H9 (cell line): ENCODE results near the gene CTNNBL1. TPM values are rescaled to one million over a fixed set of nuclear protein-coding genes. Genes with fewer than 3 reads are reported as not detected.

ENCODE experiments used
- DNase-seq: peaks from one replicate; pipeline ENCODE4 v3.0.0-alpha.2; 2017
- H2AFZ ChIP-seq: one replicate; pipeline ENCODE4 v1.6.1; 2013; ENCODE audit warnings: mild to moderate bottlenecking, low read length, control low read depth, moderate library complexity
- H2AK5ac ChIP-seq: 2 replicates; pipeline ENCODE4 v1.6.1; 2013; ENCODE audit warnings: low read length, control low read depth, mixed read lengths; ENCODE audit not compliant: insufficient read length
- H2BK120ac ChIP-seq: one replicate; pipeline ENCODE4 v1.6.1; 2013; ENCODE audit warnings: low read depth, mild to moderate bottlenecking, low read length, control low read depth, inconsistent platforms; ENCODE audit not compliant: poor library complexity, severe bottlenecking
- H2BK12ac ChIP-seq: 2 replicates; pipeline ENCODE4 v1.6.1; 2013; ENCODE audit warnings: low read length, control low read depth, mixed read lengths, low read depth; ENCODE audit not compliant: insufficient read length
- H2BK15ac ChIP-seq: 2 replicates; pipeline ENCODE4 v1.6.1; 2013; ENCODE audit warnings: low read depth, low read length, control low read depth
- H2BK20ac ChIP-seq: one replicate; pipeline ENCODE4 v1.6.1; 2013; ENCODE audit warnings: low read depth, mild to moderate bottlenecking, low read length, control low read depth, inconsistent platforms; ENCODE audit not compliant: poor library complexity, severe bottlenecking
- H2BK5ac ChIP-seq: 2 replicates; pipeline ENCODE4 v1.6.1; 2013; ENCODE audit warnings: low read length, control low read depth, mixed read lengths; ENCODE audit not compliant: insufficient read length
- H3K14ac ChIP-seq: 2 replicates; pipeline ENCODE4 v1.6.1; 2013; ENCODE audit warnings: low read length, control low read depth; ENCODE audit not compliant: insufficient read depth
- H3K18ac ChIP-seq: 2 replicates; pipeline ENCODE4 v1.6.1; 2013; ENCODE audit warnings: low read depth, mild to moderate bottlenecking, mixed read lengths, low read length, control low read depth; ENCODE audit not compliant: insufficient read length
- H3K23ac ChIP-seq: 2 replicates; pipeline ENCODE4 v1.6.1; 2013; ENCODE audit warnings: low read length, control low read depth, mixed read lengths, low read depth; ENCODE audit not compliant: insufficient read length
- H3K23me2 ChIP-seq: 2 replicates; pipeline ENCODE4 v1.6.1; 2013; ENCODE audit warnings: low read depth, mild to moderate bottlenecking, mixed read lengths, low read length, control low read depth; ENCODE audit not compliant: insufficient read length, poor library complexity, severe bottlenecking
- H3K27ac ChIP-seq: 2 replicates; pipeline ENCODE4 v1.5.1; 2013; ENCODE audit warnings: low read length, control low read depth, mixed read lengths, low read depth; ENCODE audit not compliant: insufficient read length
- H3K27me3 ChIP-seq: 2 replicates; pipeline ENCODE4 v1.6.1; 2013; ENCODE audit warnings: low read length, control low read depth, inconsistent platforms; ENCODE audit not compliant: insufficient read depth
- H3K4ac ChIP-seq: 2 replicates; pipeline ENCODE4 v1.6.1; 2013; ENCODE audit warnings: low read depth, mild to moderate bottlenecking, control low read depth, inconsistent platforms, low read length, moderate library complexity
- H3K4me1 ChIP-seq: 2 replicates; pipeline ENCODE4 v1.6.1; 2013; ENCODE audit warnings: low read length, control low read depth, inconsistent platforms; ENCODE audit not compliant: insufficient read depth
- H3K4me2 ChIP-seq: 2 replicates; pipeline ENCODE4 v1.6.1; 2013; ENCODE audit warnings: low read length, control low read depth, mixed read lengths; ENCODE audit not compliant: insufficient read length, insufficient read depth
- H3K56ac ChIP-seq: 2 replicates; pipeline ENCODE4 v1.6.1; 2013; ENCODE audit warnings: low read depth, mild to moderate bottlenecking, mixed read lengths, low read length, control low read depth; ENCODE audit not compliant: insufficient read length
- H3K79me1 ChIP-seq: 2 replicates; pipeline ENCODE4 v1.6.1; 2013; ENCODE audit warnings: low read depth, mild to moderate bottlenecking, moderate library complexity, low read length, control low read depth, inconsistent platforms; ENCODE audit not compliant: insufficient read depth, poor library complexity, severe bottlenecking
- H3K79me2 ChIP-seq: 2 replicates; pipeline ENCODE4 v1.6.1; 2013; ENCODE audit warnings: low read length, control low read depth, inconsistent platforms; ENCODE audit not compliant: insufficient read depth
- H3K9ac ChIP-seq: 2 replicates; pipeline ENCODE4 v1.6.1; 2013; ENCODE audit warnings: low read length, control low read depth, mixed read lengths; ENCODE audit not compliant: insufficient read length; ENCODE audit errors: extremely low read depth
- H3K9me3 ChIP-seq: one replicate; pipeline ENCODE4 v1.6.1; 2013; ENCODE audit warnings: low read depth, low read length, inconsistent platforms; ENCODE audit not compliant: control insufficient read depth
- H3T11ph ChIP-seq: one replicate; pipeline ENCODE4 v1.6.1; 2013; ENCODE audit warnings: mild to moderate bottlenecking, low read length, control low read depth, inconsistent platforms
- H4K20me1 ChIP-seq: one replicate; pipeline ENCODE4 v1.6.1; 2013; ENCODE audit not compliant: control insufficient read depth, insufficient read length, insufficient read depth
- H4K5ac ChIP-seq: 2 replicates; pipeline ENCODE4 v1.6.1; 2013; ENCODE audit warnings: low read depth, mild to moderate bottlenecking, mixed read lengths, low read length, control low read depth; ENCODE audit not compliant: insufficient read length
- H4K8ac ChIP-seq: replicated peaks from 2 replicates; pipeline ENCODE4 v1.6.1; 2013; ENCODE audit warnings: low read length, control low read depth, mixed read lengths, low read depth; ENCODE audit not compliant: insufficient read length
- H4K91ac ChIP-seq: 2 replicates; pipeline ENCODE4 v1.6.1; 2013; ENCODE audit warnings: low read depth, mild to moderate bottlenecking, moderate library complexity, mixed read lengths, low read length, control low read depth; ENCODE audit not compliant: insufficient read length
- H3K27ac Mint-ChIP-seq, 3 experiments: 2 replicates in 2 of 3; 3 replicates in 1 of 3; pipeline ENCODE4 v1.8.0; 2020 to 2021; ENCODE audit warnings: mixed read lengths in 3 of 3, mild to moderate bottlenecking in 1 of 3, moderate library complexity in 1 of 3
- H3K27me3 Mint-ChIP-seq: 2 replicates; pipeline ENCODE4 v1.8.0; 2021; ENCODE audit warnings: low read depth, mild to moderate bottlenecking, moderate library complexity, mixed read lengths
- H3K36me3 Mint-ChIP-seq, 3 experiments: 2 replicates in 2 of 3; 3 replicates in 1 of 3; pipeline ENCODE4 v1.8.0; 2020 to 2021; ENCODE audit warnings: low read depth in 3 of 3, mixed read lengths in 3 of 3; ENCODE audit not compliant: insufficient read depth in 1 of 3
- H3K4me1 Mint-ChIP-seq, 2 experiments: 2 replicates each; pipeline ENCODE4 v1.8.0; 2020; ENCODE audit warnings: mixed read lengths in 2 of 2
- H3K4me3 Mint-ChIP-seq, 2 experiments: 2 replicates in 1 of 2; 3 replicates in 1 of 2; pipeline ENCODE4 v1.8.0; 2020 to 2021; ENCODE audit warnings: mild to moderate bottlenecking in 2 of 2, mixed read lengths in 2 of 2, moderate library complexity in 1 of 2
- H3K9me3 Mint-ChIP-seq, 2 experiments: 2 replicates in 1 of 2; 3 replicates in 1 of 2; pipeline ENCODE4 v1.8.0; 2020; ENCODE audit warnings: mild to moderate bottlenecking in 2 of 2, mixed read lengths in 2 of 2, moderate library complexity in 1 of 2
- WGBS: extraction: QIAGEN DNeasy Blood & Tissue Kit; methylation state at CpG from one replicate; pipeline ENCODE4 v1.1.7; 2013; ENCODE audit warnings: missing lambda C conversion rate, low lambda C conversion rate, mixed read lengths; ENCODE audit not compliant: insufficient read length; ENCODE audit errors: extremely low coverage; 5-methylcytosine and 5-hydroxymethylcytosine counted together
- total RNA-seq: library from RNA; stranded (reverse); gene quantifications from 2 replicates; pipeline ENCODE4 v1.2.1, GENCODE V29; 2021
- TF ChIP-seq, protein P1 (sequence below): fragments of 200-600 bp; sonication (generic); conservative IDR thresholded peaks from 3 replicates; pipeline ENCODE4 v1.8.0; 2021; ENCODE audit warnings: antibody characterized with exemption, mild to moderate bottlenecking

Gene CTNNBL1
- total RNA-seq, 1 experiment from 2014 or later: 67.2 TPM

DNA sequence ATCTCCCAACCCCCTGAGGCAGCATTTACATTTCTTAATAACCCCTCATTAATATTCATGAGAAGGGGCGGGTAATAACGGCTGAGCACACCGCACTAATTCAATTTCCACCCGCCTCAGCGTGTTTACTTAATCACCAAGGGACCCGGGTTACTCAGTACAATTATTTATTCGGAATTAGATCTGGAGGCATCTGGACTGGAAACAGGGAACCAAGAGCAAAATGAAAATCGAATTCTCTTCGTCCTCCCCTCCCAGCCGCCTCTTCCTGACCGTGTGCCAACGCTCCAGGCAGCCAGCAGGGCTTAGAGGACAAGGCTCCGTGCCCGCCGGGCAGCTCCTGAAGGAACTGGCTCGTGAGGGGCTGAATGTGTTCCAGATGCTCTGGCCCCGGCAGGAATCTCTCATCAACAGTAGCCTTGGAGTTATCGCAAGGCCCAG lies 23.5 kb upstream of the CTNNBL1 start:
- Histone ChIP-seq H2AFZ (no peak overlapping the region), H3K4me2 (no peak overlapping the region)
- peaks cover 12 to 20% of the 10 kb centered on the region in 2 experiments for H3K4me1 Mint-ChIP-seq

More for the DNA sequence above, 23.5 kb upstream of the CTNNBL1 start:
- Histone ChIP-seq H3K27ac (no peak overlapping the region), H4K20me1 (no peaks in the 10 kb centered on the region), H2BK120ac (no peak overlapping the region), H3K18ac (no peak overlapping the region), H2BK5ac (no peak overlapping the region), H3K79me2 (no peaks in the 10 kb centered on the region), H3K9me3 (no peaks in the 10 kb centered on the region), H3K79me1 (no peaks in the 10 kb centered on the region), H3K27me3 (no peaks in the 10 kb centered on the region), H2BK12ac (no peak overlapping the region), H3T11ph (no peak overlapping the region), H3K9ac (no peak overlapping the region), H3K4me1 (no peaks in the 10 kb centered on the region; the same call in 1 of the 2 replicates), H4K8ac (no peak overlapping the region), H2AK5ac (no peak overlapping the region), H3K14ac (no peak overlapping the region), H3K4ac (no peak overlapping the region), H2BK20ac (no peak overlapping the region), H3K23me2 (no peaks in the 10 kb centered on the region), H3K23ac (no peak overlapping the region), H2BK15ac (no peak overlapping the region), H3K56ac (no peak overlapping the region), H4K5ac (no peak overlapping the region), H4K91ac (no peak overlapping the region)
- DNase-seq: no peak
- H3K27ac Mint-ChIP-seq: no peak overlapping the region
- no peak overlapping the region for H3K4me3 Mint-ChIP-seq
- WGBS: no CpG with 5 or more reads among the region's 18 CpGs
- peaks cover 5% of the 10 kb centered on the region; the same call in 1 of the 2 replicates for H3K27me3 Mint-ChIP-seq
- TF ChIP-seq, protein P1, sequence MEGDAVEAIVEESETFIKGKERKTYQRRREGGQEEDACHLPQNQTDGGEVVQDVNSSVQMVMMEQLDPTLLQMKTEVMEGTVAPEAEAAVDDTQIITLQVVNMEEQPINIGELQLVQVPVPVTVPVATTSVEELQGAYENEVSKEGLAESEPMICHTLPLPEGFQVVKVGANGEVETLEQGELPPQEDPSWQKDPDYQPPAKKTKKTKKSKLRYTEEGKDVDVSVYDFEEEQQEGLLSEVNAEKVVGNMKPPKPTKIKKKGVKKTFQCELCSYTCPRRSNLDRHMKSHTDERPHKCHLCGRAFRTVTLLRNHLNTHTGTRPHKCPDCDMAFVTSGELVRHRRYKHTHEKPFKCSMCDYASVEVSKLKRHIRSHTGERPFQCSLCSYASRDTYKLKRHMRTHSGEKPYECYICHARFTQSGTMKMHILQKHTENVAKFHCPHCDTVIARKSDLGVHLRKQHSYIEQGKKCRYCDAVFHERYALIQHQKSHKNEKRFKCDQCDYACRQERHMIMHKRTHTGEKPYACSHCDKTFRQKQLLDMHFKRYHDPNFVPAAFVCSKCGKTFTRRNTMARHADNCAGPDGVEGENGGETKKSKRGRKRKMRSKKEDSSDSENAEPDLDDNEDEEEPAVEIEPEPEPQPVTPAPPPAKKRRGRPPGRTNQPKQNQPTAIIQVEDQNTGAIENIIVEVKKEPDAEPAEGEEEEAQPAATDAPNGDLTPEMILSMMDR: no peak
- H3K9me3 Mint-ChIP-seq: no peaks in the 10 kb centered on the region
- no peaks in the 10 kb centered on the region for H3K36me3 Mint-ChIP-seq
